GM10266 (cell line): Measurements from ENCODE around the gene SCART1.

ENCODE experiments used
- DNase-seq: peaks from one replicate; pipeline ENCODE4 v3.0.0; 2012; ENCODE audit errors: extremely low spot score
- CTCF ChIP-seq: IDR thresholded peaks from 2 replicates; pipeline ENCODE4 v1.5.1; 2012; ENCODE audit warnings: mild to moderate bottlenecking, low read depth; ENCODE audit not compliant: control insufficient read depth, insufficient read depth; ENCODE audit errors: missing control alignments

SCART1 gene

GRCh38 chr10:133446979-133447378 lies 6.8 kb upstream of the SCART1 start:
- no peak for DNase-seq
- no peak for TF ChIP-seq CTCF

GRCh38 chr10:133448120-133448519 lies 5.6 kb upstream of the SCART1 start:
- TF ChIP-seq CTCF: no peak
- DNase-seq: no peak

- no peak for TF ChIP-seq CTCF
- no peak for DNase-seq
These were observed 2.4 kb upstream of the SCART1 start for GRCh38 chr10:133451346-133451745.

- DNase-seq: no peak
- no peak for TF ChIP-seq CTCF
These were observed 1.3 kb upstream of the SCART1 start for GRCh38 chr10:133452453-133452852.

- TF ChIP-seq CTCF: no peak
- DNase-seq: no peak
These were observed 604 bp downstream of the SCART1 start for GRCh38 chr10:133454204-133454893.

- no peak for DNase-seq
These were observed 1.5 kb downstream of the SCART1 start for GRCh38 chr10:133455196-133455595.

More at GRCh38 chr10:133455196-133455595, 1.5 kb downstream of the SCART1 start:
- no peak for TF ChIP-seq CTCF
